Islet precursor cell (in vitro differentiated cells): ENCODE results near the gene DHRS12.

ENCODE experiments used
- DNase-seq: peaks from one replicate; pipeline ENCODE4 v3.0.0-alpha.2; 2018

The DHRS12 gene, protein sequence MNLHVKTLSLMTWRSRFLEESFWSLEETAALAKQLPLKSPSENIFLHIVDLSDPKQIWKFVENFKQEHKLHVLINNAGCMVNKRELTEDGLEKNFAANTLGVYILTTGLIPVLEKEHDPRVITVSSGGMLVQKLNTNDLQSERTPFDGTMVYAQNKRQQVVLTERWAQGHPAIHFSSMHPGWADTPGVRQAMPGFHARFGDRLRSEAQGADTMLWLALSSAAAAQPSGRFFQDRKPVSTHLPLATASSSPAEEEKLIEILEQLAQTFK

DNA sequence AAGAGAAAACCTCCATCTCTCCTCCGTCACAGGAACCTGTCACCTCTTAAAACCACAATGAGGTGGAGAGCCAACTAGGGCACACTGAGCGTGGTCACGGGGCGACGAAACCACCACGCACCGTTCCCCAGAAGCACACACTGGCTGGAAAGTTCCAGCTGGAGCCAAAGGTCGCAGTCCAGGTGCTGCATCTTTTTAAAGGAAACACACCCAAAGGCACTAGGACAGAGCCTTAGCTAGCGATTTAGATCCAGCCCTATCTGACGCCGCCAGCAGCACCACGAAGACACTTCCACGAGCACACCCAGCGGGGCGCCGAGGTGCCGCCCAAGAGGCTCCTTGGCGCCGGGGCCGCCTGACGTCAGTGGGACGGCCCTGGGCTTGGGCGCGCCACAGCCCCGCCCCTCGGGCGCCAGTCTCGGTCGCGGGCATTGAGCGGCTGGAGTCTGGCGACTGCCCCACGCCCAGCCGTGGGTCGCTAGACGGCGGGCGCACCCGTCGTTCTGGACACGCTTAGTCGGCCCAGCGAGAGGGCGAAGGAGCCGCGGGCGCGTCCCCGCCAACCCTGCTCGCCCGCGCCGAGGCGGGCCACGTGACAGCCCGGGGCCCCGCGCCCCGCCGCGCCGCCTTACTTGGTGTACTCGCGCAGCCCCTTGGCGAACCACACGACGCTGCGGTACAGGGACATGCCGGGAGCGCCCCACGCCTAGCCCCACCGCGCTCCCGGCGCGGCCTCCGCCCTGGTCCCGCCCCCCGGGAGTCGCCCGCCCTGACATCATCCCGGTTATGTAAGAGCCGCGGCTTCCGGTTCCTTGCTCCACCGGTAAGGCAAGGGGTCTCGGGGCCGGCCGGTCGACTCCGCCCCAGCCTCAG lies at the start of gene DHRS12:
TSS of gene DHRS12 (minus strand) at position 742 of the 873 bp plus-strand sequence. CDS start 4,504 bp downstream, outside the sequence.
- peak; percentile 89 for DNase-seq

DNA sequence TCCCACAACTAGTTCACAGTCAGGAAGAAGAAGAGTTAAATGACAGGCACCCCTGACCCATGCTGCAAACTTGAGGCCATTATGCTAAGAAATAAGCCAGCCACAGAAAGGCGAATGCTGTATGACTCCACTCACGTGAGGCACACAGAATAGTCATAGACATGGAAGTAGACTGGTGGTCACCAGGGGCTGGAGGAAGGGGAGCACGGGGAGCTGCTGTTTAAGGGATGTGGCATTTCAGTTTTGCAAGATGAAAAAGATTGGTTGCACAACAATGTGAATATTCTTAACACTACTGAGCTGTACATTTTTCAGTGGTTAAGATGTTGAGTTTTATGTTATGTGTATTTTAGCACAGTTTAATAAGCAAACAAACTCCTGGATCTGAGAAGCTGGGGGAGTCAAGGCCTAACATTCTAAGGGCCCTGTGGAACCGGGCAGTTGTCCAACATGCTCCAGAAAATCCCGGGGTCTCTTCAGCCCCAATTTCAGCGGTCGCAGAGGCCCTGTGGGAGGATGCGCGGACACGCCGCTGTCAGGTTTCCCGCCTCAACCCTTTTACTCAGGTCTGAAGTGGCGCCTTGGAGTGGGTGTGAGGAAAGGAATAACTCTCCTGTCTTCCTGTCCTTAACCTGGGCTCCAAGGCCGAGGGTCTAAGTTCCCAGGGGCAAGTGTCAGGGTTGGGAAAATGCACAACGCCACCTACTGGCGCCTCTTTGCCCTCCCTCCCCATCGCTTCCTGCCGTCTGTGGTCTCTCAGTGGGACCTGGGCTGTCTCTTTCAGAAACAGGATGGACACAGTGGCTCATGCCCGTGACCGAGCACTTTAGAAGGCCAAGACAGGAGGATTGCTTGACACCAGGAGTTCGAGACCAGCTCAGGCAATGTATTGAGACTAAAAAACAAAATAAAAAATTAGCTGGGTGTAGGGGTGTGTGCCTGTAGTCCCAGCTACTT lies 45.5 kb upstream of the DHRS12 start:
- peak; percentile 80 for DNase-seq

DNA sequence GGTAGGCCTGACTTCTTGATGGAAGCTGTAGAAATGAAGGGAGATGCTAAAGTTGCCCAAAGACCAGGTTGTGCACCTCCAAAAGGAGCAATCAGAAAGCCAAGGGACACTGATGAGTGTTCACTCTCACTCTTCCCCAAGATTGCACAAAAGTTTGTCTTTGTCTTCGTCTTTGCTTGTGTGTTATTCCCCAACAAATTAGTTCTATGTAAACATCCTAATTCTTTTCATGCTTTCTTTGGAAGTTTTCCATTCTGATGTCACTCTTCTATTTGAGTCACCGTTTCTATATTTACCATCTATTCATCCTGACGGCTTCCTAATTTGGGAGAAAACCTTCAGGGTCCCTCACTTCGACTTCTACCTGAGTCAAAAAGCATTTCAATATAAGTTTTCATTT lies 44.7 kb upstream of the DHRS12 start:
- no peak for DNase-seq

GRCh38 chr13:51846756-51847155 lies 42.8 kb upstream of the DHRS12 start:
- DNase-seq, result no peak

GRCh38 chr13:51845574-51846318 lies 41.8 kb upstream of the DHRS12 start:
- peak; percentile 27 for DNase-seq

GRCh38 chr13:51844862-51845573 lies 41.1 kb upstream of the DHRS12 start, which contains the start of gene TMEM272:
Gene TMEM272, minus strand, starts transcription at chr13:51845177. Its CDS starts 6,647 bp downstream, at chr13:51838530.
- peak; percentile 78 for DNase-seq

DNA sequence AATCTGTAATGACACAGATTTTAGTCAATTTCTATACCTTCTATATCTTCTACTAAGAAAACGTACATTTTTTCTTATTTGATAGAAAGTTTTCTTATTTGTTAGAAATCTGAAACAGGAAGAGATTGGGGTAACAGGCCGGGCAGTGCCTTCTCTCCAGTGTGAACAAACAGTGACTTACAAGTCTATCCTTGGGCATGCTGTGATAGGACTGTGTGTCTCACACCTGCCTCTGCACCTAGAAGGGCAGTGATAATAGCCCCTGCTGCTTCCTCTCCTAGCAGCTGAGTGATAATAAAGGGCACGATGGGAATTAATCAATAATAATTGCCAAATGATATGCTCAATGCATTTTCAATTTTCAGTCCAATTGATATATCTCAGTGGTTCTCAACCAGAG lies 39.6 kb upstream of the DHRS12 start:
- DNase-seq, result peak; percentile 8

- DNase-seq, result peak; percentile 7
Observed at GRCh38 chr13:51841732-51842131, 37.8 kb upstream of the DHRS12 start.

DNA sequence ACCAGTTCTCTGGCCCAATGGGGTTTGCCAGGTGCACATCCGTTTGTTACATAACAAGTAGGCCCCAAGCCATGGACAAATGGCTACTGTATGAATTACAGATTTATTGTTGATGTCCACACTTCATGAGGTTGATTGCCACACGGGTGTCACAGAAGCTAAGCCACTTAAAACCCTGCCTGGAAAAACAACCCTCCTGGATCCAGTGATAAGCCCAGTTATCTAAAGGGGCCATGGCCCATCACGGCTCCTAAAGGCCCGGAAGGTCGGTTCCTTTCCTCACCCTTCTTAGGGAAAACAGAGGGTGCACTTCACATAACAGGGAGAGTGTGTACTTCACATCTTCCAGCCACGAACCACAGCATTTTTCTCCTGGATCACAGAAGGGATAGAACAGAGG lies 37.0 kb upstream of the DHRS12 start:
- no peak for DNase-seq

- no peak for DNase-seq
Observed at GRCh38 chr13:51839711-51840540, 36.0 kb upstream of the DHRS12 start.

- DNase-seq, result no peak
Observed at GRCh38 chr13:51838240-51838846, 34.4 kb upstream of the DHRS12 start.

- DNase-seq, result no peak
Observed at GRCh38 chr13:51837016-51837415, 33.1 kb upstream of the DHRS12 start.

DNA sequence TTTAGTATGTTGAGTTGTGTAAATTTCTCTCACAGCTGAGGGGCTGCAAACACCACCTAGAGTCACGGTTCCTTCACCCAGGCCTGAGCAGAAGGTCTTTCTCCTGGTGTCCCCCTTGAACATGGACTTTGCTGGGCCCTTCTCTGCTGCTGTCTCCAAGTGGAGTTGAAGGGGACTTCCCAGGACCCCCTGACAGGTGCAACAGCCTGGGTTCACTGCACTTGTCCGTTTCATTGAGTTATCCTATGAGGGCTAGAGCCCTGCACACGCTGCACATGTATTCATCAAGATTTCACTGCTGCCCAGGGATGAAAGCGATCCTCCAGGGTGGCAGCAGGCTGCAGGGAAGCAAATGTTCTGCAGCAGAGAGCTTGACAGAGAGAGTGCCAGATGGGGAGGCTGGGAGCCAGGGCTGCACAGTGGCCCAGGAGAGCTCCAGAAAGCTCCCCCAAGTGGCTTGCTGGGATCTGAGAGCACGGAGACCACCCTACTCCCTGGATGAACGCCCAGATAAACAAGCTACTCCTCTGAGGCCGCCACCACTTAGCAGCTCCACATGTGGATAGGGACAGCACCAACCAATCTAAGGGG lies 30.7 kb upstream of the DHRS12 start:
- peak; percentile 32 for DNase-seq

DNA sequence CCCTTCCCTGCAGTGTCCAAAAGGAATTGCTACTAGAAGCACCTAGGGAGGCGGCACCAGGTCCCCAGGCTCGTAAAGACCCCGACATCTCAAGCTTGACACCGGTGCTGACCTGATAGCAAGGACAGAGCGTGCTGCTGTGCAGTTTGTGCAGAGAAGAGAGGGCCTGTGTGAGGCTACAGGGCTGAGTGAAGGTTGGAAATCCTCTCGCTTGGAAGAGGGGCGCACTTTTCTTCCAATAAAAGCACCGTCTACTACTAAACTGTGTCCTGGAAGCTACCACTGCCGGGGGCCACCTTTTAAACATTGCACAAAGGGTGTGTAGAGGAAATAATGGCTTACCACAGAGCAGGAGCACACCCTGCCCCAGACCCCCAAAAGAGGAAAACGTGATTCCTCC lies 30.0 kb upstream of the DHRS12 start:
- peak; percentile 41 for DNase-seq

GRCh38 chr13:51832471-51833152 lies 28.6 kb upstream of the DHRS12 start:
- DNase-seq, result peak; percentile 57

DNA sequence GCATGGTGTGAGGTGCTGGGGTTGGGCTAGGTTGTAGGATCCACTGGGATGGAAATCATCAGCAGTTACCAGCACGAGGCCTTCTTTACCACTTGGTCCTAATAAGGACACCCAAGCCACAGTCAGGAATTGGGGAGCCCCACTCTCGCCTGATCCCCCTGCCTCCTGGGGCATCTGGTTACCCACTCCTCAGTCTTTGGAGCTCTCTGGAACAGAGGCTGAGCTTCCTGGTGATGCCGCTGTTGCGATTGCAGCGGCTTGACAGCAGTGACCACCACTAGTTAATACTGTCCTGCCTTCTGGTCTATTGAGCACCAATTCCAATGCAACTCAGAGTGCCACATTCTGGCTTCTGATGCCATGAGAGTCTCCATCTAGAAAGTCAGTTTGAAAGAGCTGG lies 27.6 kb upstream of the DHRS12 start:
- DNase-seq, result peak; percentile 17

DNA sequence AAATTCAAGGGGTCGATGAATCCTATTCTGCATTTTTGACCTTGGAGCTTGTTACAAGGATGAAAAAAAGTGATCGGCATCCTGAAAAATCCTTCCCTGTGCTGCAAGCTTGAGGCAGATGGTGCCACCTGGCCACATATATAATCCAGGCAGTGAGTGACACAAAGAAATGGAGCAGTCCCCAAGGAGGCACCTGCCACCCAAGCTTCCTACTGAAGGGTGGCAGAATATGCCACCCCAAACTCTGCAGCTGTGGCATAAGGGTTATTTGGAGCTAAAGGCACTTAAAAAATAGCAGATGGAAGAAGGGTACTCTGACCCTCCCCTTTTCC lies 25.6 kb upstream of the DHRS12 start:
- DNase-seq, result no peak

- no peak for DNase-seq
Observed at GRCh38 chr13:51828730-51829567, 25.0 kb upstream of the DHRS12 start.
